ENCODE results near the gene HDDC2.

GRCh38 chr6:125304970-125305660, 3.3 kb upstream of the HDDC2 start:
- TF ChIP-seq CTCF (IDR thresholded peaks at IDR 0.05; ENCODE audit: low read depth, low read length, poor library complexity, severe bottlenecking) = no peak
- no peak for TF ChIP-seq EZH2phosphoT487 (IDR thresholded peaks at IDR 0.05; ENCODE audit: borderline replicate concordance, low read length)
